Chondrocyte (in vitro differentiated cells): ENCODE measurements around the gene SIPA1L3. TPM values are rescaled to one million over a fixed set of nuclear protein-coding genes. Genes with fewer than 3 reads are reported as not detected.
A peak's percentile ranks its signal among the peaks of the same experiment; 100 is the strongest.

Experiments
- DNase-seq: peaks from one replicate; pipeline ENCODE4 v3.0.0; 2021; ENCODE audit warnings: mixed read lengths, low spot score
- H3K27ac Mint-ChIP-seq: one replicate; pipeline ENCODE4 v1.8.0; 2021; ENCODE audit warnings: mild to moderate bottlenecking, moderate library complexity, mixed read lengths; ENCODE audit not compliant: unreplicated experiment
- H3K27me3 Mint-ChIP-seq: 2 replicates; pipeline ENCODE4 v1.8.0; 2021; ENCODE audit warnings: low read depth, mixed read lengths
- H3K36me3 Mint-ChIP-seq: 2 replicates; pipeline ENCODE4 v1.8.0; 2021; ENCODE audit warnings: low read depth, mixed read lengths
- H3K4me1 Mint-ChIP-seq: 2 replicates; pipeline ENCODE4 v1.8.0; 2021; ENCODE audit warnings: low read depth, mild to moderate bottlenecking, mixed read lengths
- H3K4me3 Mint-ChIP-seq: one replicate; pipeline ENCODE4 v1.8.0; 2021; ENCODE audit warnings: mild to moderate bottlenecking, moderate library complexity, mixed read lengths; ENCODE audit not compliant: unreplicated experiment
- H3K9me3 Mint-ChIP-seq: 2 replicates; pipeline ENCODE4 v1.8.0; 2021; ENCODE audit warnings: low read depth, mixed read lengths
- total RNA-seq: library from RNA; stranded (reverse); gene quantifications from 3 replicates; pipeline ENCODE4 v1.2.1, GENCODE V29; 2021
- TF ChIP-seq, protein P1 (sequence below): fragments of 200-600 bp; sonication (generic); IDR thresholded peaks from 2 replicates; pipeline ENCODE4 v1.5.0; 2021; ENCODE audit warnings: antibody characterized with exemption, mild to moderate bottlenecking, moderate library complexity

The SIPA1L3 gene
- total RNA-seq, 1 donor from 2014 or later: 17.5 TPM

- no peaks in the 10 kb centered on the region for H3K27me3 Mint-ChIP-seq
- H3K4me1 Mint-ChIP-seq: peaks cover 26% of the 10 kb centered on the region
- DNase-seq: no peak
- H3K4me3 Mint-ChIP-seq: no peak overlapping the region
- TF ChIP-seq, protein P1, sequence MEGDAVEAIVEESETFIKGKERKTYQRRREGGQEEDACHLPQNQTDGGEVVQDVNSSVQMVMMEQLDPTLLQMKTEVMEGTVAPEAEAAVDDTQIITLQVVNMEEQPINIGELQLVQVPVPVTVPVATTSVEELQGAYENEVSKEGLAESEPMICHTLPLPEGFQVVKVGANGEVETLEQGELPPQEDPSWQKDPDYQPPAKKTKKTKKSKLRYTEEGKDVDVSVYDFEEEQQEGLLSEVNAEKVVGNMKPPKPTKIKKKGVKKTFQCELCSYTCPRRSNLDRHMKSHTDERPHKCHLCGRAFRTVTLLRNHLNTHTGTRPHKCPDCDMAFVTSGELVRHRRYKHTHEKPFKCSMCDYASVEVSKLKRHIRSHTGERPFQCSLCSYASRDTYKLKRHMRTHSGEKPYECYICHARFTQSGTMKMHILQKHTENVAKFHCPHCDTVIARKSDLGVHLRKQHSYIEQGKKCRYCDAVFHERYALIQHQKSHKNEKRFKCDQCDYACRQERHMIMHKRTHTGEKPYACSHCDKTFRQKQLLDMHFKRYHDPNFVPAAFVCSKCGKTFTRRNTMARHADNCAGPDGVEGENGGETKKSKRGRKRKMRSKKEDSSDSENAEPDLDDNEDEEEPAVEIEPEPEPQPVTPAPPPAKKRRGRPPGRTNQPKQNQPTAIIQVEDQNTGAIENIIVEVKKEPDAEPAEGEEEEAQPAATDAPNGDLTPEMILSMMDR: no peak
- H3K9me3 Mint-ChIP-seq: no peaks in the 10 kb centered on the region
- H3K27ac Mint-ChIP-seq: no peak overlapping the region
- H3K36me3 Mint-ChIP-seq: peaks cover 1% of the 10 kb centered on the region
Measured at GRCh38 chr19:38211766-38212165, 304.8 kb downstream of the SIPA1L3 start.

- Mint-ChIP-seq H3K4me3 (no peak overlapping the region), H3K4me1 (peaks cover 26% of the 10 kb centered on the region), H3K9me3 (no peaks in the 10 kb centered on the region), H3K36me3 (peaks cover 1% of the 10 kb centered on the region), H3K27ac (no peak overlapping the region), H3K27me3 (no peaks in the 10 kb centered on the region)
- no peak for DNase-seq
- TF ChIP-seq, protein P1: no peak
Measured at GRCh38 chr19:38213469-38213868, 306.5 kb downstream of the SIPA1L3 start.

DNA sequence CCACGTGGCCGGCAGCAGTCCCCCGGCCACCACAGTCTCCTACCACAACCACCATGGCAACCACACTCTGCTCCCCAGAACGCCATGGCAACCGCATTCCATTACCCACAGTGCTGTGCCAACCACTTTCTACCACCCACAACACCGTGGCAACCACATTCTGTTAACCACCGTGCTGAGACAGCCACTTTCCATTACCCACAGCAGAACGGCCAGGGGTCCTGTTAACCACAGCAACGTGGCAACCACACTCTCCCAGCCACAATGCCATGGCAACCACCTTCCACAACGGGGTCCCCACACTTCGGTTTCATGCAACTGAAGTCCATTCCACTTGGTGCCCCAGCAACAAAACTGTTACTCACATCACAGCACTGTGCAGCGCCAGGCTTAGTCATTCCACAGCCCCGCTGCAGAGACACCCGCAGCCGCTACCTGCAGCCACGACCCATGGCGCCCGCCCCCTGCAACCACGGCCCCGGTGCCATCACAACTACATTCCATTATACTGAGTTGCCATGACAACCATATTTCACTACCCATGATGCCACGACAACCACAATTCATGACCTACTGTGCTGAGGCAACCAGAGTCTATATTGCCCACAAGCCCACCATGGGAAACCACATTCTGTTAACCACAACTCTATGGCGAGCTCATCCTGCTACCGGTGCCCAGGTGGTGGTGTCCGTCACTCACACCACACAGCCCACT lies 307.1 kb downstream of the SIPA1L3 start:
- Mint-ChIP-seq H3K4me3 (no peak overlapping the region), H3K9me3 (no peaks in the 10 kb centered on the region), H3K4me1 (peaks cover 25% of the 10 kb centered on the region), H3K36me3 (peaks cover 2% of the 10 kb centered on the region), H3K27me3 (no peaks in the 10 kb centered on the region), H3K27ac (peak overlapping the region; percentile 52)
- DNase-seq: no peak
- TF ChIP-seq, protein P1: no peak

- Mint-ChIP-seq H3K27ac (no peak overlapping the region), H3K4me3 (no peak overlapping the region), H3K9me3 (no peaks in the 10 kb centered on the region), H3K36me3 (peaks cover 7% of the 10 kb centered on the region), H3K4me1 (peaks cover 7% of the 10 kb centered on the region), H3K27me3 (no peaks in the 10 kb centered on the region)
- DNase-seq: no peak
- TF ChIP-seq, protein P1: no peak
Measured at GRCh38 chr19:38216785-38217641, 310.0 kb downstream of the SIPA1L3 start.

DNA sequence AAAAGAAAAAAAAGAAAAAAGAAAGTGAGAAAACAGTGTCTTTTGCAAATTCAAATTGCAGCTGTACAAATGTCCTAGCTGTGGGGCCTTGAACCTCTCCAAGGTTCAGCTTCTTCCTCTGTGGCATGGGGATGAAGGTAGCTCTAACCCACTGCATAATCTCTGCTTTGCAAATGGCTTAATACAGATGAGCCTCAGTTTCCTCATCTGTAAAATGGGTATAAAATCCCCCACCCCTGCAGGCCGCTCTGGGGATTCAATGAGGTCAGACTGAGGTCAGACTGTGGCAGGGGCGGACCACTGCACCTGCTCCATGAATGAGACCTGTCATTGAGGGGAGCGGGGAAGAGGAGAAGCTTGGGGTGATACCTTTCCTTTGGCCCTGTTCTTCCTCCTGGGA lies 311.2 kb downstream of the SIPA1L3 start:
- H3K27me3 Mint-ChIP-seq: no peaks in the 10 kb centered on the region
- H3K27ac Mint-ChIP-seq: no peak overlapping the region
- TF ChIP-seq, protein P1: no peak
- no peak for DNase-seq
- no peak overlapping the region for H3K4me3 Mint-ChIP-seq
- H3K4me1 Mint-ChIP-seq: peaks cover 8% of the 10 kb centered on the region
- H3K36me3 Mint-ChIP-seq: peaks cover 7% of the 10 kb centered on the region
- H3K9me3 Mint-ChIP-seq: no peaks in the 10 kb centered on the region
